Natural killer cell (primary cell): Measurements from ENCODE around the gene CHCHD10. TPM values are rescaled to one million over a fixed set of nuclear protein-coding genes. Genes with fewer than 3 reads are reported as not detected.

Experiments used
- ATAC-seq, 3 donors: fragments of 150-1000 bp in 2 of 3; fragments of 200-7000 bp in 1 of 3; cut with Tn5 transposase; 1 replicate in 1 of 3; 2 replicates in 2 of 3; pipeline ENCODE4 v1.10.0; 2021; ENCODE audit warnings: mild to moderate bottlenecking in 2 of 3, moderate library complexity in 2 of 3
- DNase-seq, 2 donors: peaks; one replicate each; pipeline versions ENCODE4 v3.0.0 to v3.0.0-alpha.2; 2013 to 2021; ENCODE audit warnings: mixed read lengths in 1 of 2
- H3K27ac ChIP-seq: one replicate; pipeline ENCODE4 v1.5.1; 2013; ENCODE audit warnings: mild to moderate bottlenecking, low read length
- H3K27me3 ChIP-seq: one replicate; pipeline ENCODE4 v1.6.1; 2013; ENCODE audit warnings: low read length; ENCODE audit not compliant: control insufficient read depth, insufficient read depth
- H3K36me3 ChIP-seq: one replicate; pipeline ENCODE4 v1.6.1; 2013; ENCODE audit warnings: low read length; ENCODE audit not compliant: control insufficient read depth, insufficient read depth
- H3K4me1 ChIP-seq: one replicate; pipeline ENCODE4 v1.6.1; 2013; ENCODE audit warnings: low read length; ENCODE audit not compliant: control insufficient read depth, insufficient read depth
- H3K4me3 ChIP-seq: one replicate; pipeline ENCODE4 v1.5.1; 2013; ENCODE audit warnings: low read length
- H3K9me3 ChIP-seq: one replicate; pipeline ENCODE4 v1.6.1; 2013; ENCODE audit warnings: low read length; ENCODE audit not compliant: control insufficient read depth, insufficient read depth
- H3K27ac Mint-ChIP-seq, 2 donors: one replicate each; pipeline ENCODE4 v1.8.0; 2022; ENCODE audit warnings: mild to moderate bottlenecking in 2 of 2, mixed read lengths in 2 of 2, moderate library complexity in 1 of 2
- H3K27me3 Mint-ChIP-seq, 2 donors: one replicate each; pipeline ENCODE4 v1.8.0; 2022; ENCODE audit warnings: low read depth in 2 of 2, mixed read lengths in 2 of 2
- H3K36me3 Mint-ChIP-seq: one replicate; pipeline ENCODE4 v1.8.0; 2022; ENCODE audit warnings: mixed read lengths
- H3K4me1 Mint-ChIP-seq, 2 donors: one replicate each; pipeline ENCODE4 v1.8.0; 2022; ENCODE audit warnings: mixed read lengths in 2 of 2
- H3K4me3 Mint-ChIP-seq: one replicate; pipeline ENCODE4 v1.8.0; 2022; ENCODE audit warnings: mild to moderate bottlenecking, moderate library complexity, mixed read lengths
- H3K9me3 Mint-ChIP-seq, 2 donors: one replicate each; pipeline ENCODE4 v1.8.0; 2022; ENCODE audit warnings: mixed read lengths in 2 of 2
- CTCF ChIP-seq: fragments of 200-600 bp; IDR thresholded peaks from one replicate; pipeline ENCODE4 v1.8.0; 2022; ENCODE audit warnings: antibody characterized with exemption
- WGBS: methylation state at CpG from one replicate; pipeline ENCODE4 v1.1.7; 2013; ENCODE audit warnings: missing lambda C conversion rate; ENCODE audit not compliant: insufficient coverage; 5-methylcytosine and 5-hydroxymethylcytosine counted together
- intact Hi-C: fragments of 100-400 bp; cut with micrococcal nuclease; formaldehyde crosslinking; loops from one replicate; pipeline ENCODE4 v1.14.2; 2022
- total RNA-seq, 4 donors: library from RNA; stranded (reverse); fragments of 120-200 nt in 1 of 4; gene quantifications; one replicate each; pipeline versions ENCODE4 v1.2.3 to v1.2.4, GENCODE V29; 2013 to 2022

The CHCHD10 gene
- total RNA-seq, 3 donors from 2014 or later (not counting 1 experiment from before 2014, with no cell fraction given), result 9.3 to 22.5 (median 13.8) TPM

- Histone ChIP-seq H3K4me3 (no peak overlapping the region), H3K4me1 (peaks cover 11% of the 10 kb centered on the region), H3K36me3 (peaks cover 33% of the 10 kb centered on the region), H3K9me3 (no peaks in the 10 kb centered on the region), H3K27ac (no peak overlapping the region), H3K27me3 (no peaks in the 10 kb centered on the region)
- Mint-ChIP-seq H3K27ac (peak overlapping the region in 1 of 2 donors; percentile 40), H3K4me3 (no peak overlapping the region), H3K27me3 (no peaks in the 10 kb centered on the region), H3K36me3 (peaks cover 6% of the 10 kb centered on the region), H3K4me1 (peaks cover 38% of the 10 kb centered on the region in 2 donors), H3K9me3 (no peaks in the 10 kb centered on the region)
- ATAC-seq (no peak), DNase-seq (no peak)
- intact Hi-C loops, result no loop called here
- no peak for TF ChIP-seq CTCF
- WGBS, result 84% methylated on average over 21 of the region's 25 CpGs
Observed at GRCh38 chr22:23791738-23792645, 24.2 kb upstream of the CHCHD10 start.

- no peak overlapping the region for H3K27ac Mint-ChIP-seq
- ATAC-seq (no peak), DNase-seq (no peak)
- no peak for TF ChIP-seq CTCF
- Histone ChIP-seq H3K9me3 (no peaks in the 10 kb centered on the region), H3K4me3 (no peak overlapping the region), H3K4me1 (peaks cover 18% of the 10 kb centered on the region), H3K27ac (no peak overlapping the region), H3K27me3 (no peaks in the 10 kb centered on the region), H3K36me3 (peaks cover 32% of the 10 kb centered on the region)
- no peaks in the 10 kb centered on the region for H3K9me3 Mint-ChIP-seq
- no peaks in the 10 kb centered on the region for H3K27me3 Mint-ChIP-seq
- 89% methylated on average over 10 of the region's 11 CpGs for WGBS
- intact Hi-C loops, result no loop called here
- H3K4me1 Mint-ChIP-seq, result peaks cover 37 to 38% of the 10 kb centered on the region in 2 donors
- no peak overlapping the region for H3K4me3 Mint-ChIP-seq
- peaks cover 6% of the 10 kb centered on the region for H3K36me3 Mint-ChIP-seq
Observed at GRCh38 chr22:23790819-23791737, 23.3 kb upstream of the CHCHD10 start.

DNA sequence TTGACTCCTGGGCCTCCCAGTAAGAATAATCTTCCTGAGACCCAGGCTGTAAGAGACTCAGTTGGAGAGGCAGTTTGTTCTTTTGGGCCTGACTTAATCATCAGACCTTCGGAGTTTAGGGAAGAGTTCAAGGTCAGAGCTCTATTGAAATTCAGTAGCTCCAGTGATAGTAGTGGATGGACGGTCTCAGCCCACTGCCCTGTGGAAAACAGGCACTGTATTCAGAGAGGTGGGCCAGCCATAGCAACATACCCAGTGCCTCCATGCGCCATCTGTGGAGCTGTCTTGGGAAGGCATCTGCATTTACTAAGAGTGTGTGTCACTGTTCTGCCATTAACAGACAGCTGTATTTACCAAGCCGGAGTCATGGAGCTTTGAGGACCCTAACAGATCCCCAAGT, 21.9 kb upstream of the CHCHD10 start:
- Mint-ChIP-seq H3K27me3 (no peaks in the 10 kb centered on the region), H3K4me1 (peaks cover 37 to 38% of the 10 kb centered on the region in 2 donors), H3K4me3 (no peak overlapping the region), H3K36me3 (peaks cover 6% of the 10 kb centered on the region), H3K9me3 (no peaks in the 10 kb centered on the region), H3K27ac (peak overlapping the region; percentile 42 to 51)
- WGBS, result 96% methylated on average over 4 of the region's 4 CpGs
- no peak for ATAC-seq
- Histone ChIP-seq H3K27me3 (no peaks in the 10 kb centered on the region), H3K27ac (no peak overlapping the region), H3K9me3 (no peaks in the 10 kb centered on the region), H3K36me3 (peaks cover 21% of the 10 kb centered on the region), H3K4me3 (no peak overlapping the region), H3K4me1 (peaks cover 20% of the 10 kb centered on the region)
- DNase-seq, result no peak
- TF ChIP-seq CTCF, result no peak
- intact Hi-C loops, result no loop called here
